Vagina (tissue), 2 donors: ENCODE results near the gene SLC35B2.

Experiments
- CTCF ChIP-seq, 3 experiments: fragments of 450-650 bp in 2 of 3; fragments of 200-600 bp in 1 of 3; sonication (generic) in 1 of 3; IDR thresholded peaks; one replicate each; pipeline ENCODE4 v1.5.1; 2017 to 2019; ENCODE audit warnings: antibody characterized with exemption in 3 of 3, mild to moderate bottlenecking in 2 of 3, moderate library complexity in 2 of 3
- POLR2AphosphoS5 ChIP-seq, 2 donors: sonication (generic); formaldehyde crosslinking; IDR thresholded peaks; one replicate each; pipeline ENCODE4 v1.9.0; 2017; ENCODE audit warnings: antibody characterized with exemption in 2 of 2, mild to moderate bottlenecking in 2 of 2, low read depth in 1 of 2; ENCODE audit not compliant: insufficient read depth in 1 of 2

DNA sequence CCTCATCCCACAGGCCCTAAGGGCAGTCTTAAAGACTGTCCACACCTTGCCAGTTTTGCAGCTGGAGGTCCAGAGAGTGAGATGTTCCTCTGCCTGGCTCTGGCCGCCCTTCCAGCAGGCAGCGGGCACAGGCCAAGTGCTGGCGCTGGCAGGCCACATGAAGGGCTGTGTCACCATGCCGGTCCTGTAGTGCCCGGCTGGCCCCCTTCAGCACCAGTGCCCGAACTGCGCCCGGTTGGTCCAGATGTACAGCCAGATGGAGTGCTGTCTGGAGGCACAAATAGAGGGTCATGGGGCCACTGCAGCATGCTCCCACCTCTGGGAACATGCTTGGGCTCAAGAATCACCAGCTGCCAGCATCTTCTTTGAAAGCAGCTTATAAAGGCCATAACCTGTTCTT is 4.3 kb upstream of the SLC35B2 start:
- TF ChIP-seq CTCF (IDR thresholded peaks at IDR 0.05) (no peak), POLR2AphosphoS5 (IDR thresholded peaks at IDR 0.05; ENCODE audit: insufficient read depth in 1 of 2, low read depth in 1 of 2) (no peak)
